Measurements from ENCODE around the gene MGAT3.

DNA sequence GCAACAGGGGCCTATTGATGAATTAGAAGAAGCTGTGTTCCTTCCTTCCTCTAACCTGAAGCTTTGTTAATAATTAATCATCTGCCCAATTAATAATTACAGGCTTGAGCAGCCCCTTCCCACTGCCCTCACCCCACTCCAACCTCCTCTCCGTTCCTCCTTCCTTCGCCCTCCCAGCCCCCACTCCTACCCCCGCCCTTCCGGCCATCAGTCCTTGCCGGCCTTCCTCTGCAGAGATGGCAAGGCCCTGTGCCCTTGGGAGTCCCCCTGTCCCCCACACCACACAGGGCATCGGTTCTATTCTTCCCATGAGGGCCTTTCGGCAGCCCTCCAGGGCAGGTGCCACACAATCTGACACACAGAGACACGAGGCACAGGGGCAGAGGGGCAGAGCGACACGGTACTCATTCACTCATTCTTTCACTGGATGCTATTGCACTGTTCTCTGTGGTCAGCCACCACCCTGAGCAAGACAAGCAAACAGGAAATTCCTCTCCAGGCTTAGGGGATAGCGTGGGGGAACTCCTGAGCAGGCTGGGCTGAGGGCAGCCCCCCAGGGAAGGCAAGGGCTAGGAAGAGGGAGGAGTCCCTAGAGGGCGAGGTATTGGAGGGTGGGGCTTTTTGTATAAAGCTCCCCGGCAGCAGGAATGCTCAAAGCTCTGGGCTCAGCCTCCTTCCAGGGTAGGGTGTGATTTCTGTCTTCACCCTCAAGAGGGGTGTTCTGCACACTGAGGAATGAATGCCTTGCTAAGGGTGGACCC is 14.7 kb downstream of the MGAT3 start:
- no peak for TF ChIP-seq ZNF501 (tag by site-specific recombination; IDR thresholded peaks at IDR 0.05)
- no peak for TF ChIP-seq ZSCAN18 (tag by site-specific recombination; IDR thresholded peaks at IDR 0.05)
- TF ChIP-seq CTCF (tag by site-specific recombination; IDR thresholded peaks at IDR 0.05), result no peak
- TF ChIP-seq ZBTB7A (tag by site-specific recombination; IDR thresholded peaks at IDR 0.05; ENCODE audit: low read depth), result no peak
- no peak for TF ChIP-seq YY1 (tag by site-specific recombination; IDR thresholded peaks at IDR 0.05)
- no peak for TF ChIP-seq ZNF510 (tag by site-specific recombination; IDR thresholded peaks at IDR 0.05; ENCODE audit: insufficient replicate concordance)
- TF ChIP-seq, protein P1, sequence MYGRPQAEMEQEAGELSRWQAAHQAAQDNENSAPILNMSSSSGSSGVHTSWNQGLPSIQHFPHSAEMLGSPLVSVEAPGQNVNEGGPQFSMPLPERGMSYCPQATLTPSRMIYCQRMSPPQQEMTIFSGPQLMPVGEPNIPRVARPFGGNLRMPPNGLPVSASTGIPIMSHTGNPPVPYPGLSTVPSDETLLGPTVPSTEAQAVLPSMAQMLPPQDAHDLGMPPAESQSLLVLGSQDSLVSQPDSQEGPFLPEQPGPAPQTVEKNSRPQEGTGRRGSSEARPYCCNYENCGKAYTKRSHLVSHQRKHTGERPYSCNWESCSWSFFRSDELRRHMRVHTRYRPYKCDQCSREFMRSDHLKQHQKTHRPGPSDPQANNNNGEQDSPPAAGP (tag by site-specific recombination; IDR thresholded peaks at IDR 0.05), result no peak; the same call in 1 of the 2 replicates
- TF ChIP-seq PATZ1 (tag by site-specific recombination; IDR thresholded peaks at IDR 0.05), result no peak
- no peak for TF ChIP-seq ZNF157 (tag by site-specific recombination; IDR thresholded peaks at IDR 0.05)
- TF ChIP-seq TCF7L2 (IDR thresholded peaks at IDR 0.05; ENCODE audit: borderline replicate concordance, low read depth, low read length), result no peak
- TF ChIP-seq ZNF768 (tag by site-specific recombination; IDR thresholded peaks at IDR 0.05), result no peak
- TF ChIP-seq, protein P2, sequence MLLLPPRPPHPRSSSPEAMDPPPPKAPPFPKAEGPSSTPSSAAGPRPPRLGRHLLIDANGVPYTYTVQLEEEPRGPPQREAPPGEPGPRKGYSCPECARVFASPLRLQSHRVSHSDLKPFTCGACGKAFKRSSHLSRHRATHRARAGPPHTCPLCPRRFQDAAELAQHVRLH (tag by site-specific recombination; IDR thresholded peaks at IDR 0.05), result no peak
